GM12873 (cell line): ENCODE data around the gene MARK4.

Source experiments
- TF ChIP-seq, protein P1 (sequence below): IDR thresholded peaks from 2 replicates; pipeline ENCODE4 v1.5.1; 2012; ENCODE audit warnings: low read depth, mild to moderate bottlenecking, moderate library complexity, low read length, control low read depth; ENCODE audit not compliant: insufficient read depth; ENCODE audit errors: missing control alignments

The MARK4 gene

DNA sequence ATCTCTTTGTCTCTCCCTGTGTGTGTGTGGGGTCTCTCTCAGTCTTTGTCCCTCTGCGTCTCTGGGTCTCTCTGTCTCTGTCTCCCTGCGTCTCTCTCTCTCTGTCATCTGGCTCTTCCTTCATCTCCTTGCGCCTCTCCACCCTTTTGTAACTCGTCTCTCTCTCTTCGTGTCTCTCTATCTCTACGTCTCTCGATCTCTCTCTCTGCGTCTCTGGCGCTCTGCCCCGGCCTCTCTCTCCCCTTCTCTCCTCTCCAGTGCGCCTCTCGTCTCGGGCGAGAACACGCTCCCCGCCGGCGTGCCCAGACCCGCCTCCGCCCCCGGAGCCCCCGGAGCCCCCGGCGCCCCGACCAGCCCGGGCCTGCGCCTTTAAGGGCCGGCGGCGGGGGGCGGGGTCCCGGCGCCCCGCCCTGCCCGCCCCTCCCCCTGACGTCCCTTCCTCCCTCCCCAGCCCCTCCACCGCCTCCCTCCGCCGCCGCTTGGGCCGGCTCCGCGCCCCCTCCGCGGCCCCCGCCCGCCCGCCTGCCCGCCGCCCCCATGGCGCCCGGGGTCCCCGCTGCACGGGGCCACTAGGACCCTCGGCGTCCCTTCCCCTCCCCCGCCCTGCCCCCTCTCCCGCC, at the start of gene MARK4:
Gene MARK4 (plus strand): TSS at position 440 of the 620 bp plus-strand sequence. CDS start 318 bp downstream, outside the sequence.
- TF ChIP-seq, protein P1, sequence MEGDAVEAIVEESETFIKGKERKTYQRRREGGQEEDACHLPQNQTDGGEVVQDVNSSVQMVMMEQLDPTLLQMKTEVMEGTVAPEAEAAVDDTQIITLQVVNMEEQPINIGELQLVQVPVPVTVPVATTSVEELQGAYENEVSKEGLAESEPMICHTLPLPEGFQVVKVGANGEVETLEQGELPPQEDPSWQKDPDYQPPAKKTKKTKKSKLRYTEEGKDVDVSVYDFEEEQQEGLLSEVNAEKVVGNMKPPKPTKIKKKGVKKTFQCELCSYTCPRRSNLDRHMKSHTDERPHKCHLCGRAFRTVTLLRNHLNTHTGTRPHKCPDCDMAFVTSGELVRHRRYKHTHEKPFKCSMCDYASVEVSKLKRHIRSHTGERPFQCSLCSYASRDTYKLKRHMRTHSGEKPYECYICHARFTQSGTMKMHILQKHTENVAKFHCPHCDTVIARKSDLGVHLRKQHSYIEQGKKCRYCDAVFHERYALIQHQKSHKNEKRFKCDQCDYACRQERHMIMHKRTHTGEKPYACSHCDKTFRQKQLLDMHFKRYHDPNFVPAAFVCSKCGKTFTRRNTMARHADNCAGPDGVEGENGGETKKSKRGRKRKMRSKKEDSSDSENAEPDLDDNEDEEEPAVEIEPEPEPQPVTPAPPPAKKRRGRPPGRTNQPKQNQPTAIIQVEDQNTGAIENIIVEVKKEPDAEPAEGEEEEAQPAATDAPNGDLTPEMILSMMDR, result no peak

DNA sequence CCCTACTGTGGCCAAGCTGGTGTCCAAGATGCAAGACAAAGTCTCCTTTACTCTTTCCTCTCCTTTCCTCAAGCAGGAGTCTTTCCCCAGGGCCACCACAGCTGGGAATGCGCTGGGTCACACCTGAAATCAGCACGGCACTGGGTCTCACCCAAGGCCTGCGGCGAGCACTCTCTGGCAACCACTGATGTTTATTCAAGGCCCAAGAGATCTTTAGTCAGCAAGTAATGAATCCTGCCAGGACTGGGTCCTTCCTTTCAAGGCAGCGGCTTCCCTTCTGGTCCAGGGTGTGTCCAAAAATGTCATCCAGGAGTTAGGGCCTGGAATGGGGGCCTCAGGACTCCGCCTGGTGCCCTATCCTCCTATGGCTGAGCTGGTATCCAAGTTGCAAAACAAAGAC, 48.4 kb upstream of the MARK4 start:
- TF ChIP-seq, protein P1, result no peak

DNA sequence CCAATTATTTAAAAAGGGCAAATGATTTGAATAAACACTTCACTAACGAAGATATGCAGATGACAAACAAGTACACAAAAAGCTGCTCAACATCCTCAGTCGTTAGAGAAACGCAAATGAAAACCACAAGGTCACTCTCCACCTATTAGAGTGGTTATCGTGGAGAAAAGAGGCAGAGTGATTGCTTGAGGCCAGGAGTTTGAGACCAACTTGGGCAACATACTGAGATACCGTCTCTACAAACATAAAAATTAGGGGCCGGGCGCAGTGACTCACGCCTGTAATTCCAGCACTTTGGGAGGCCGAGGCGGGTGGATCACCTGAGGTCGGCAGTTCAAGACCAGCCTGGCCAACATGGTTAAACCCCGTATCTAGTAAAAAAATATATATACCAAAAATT, 45.3 kb upstream of the MARK4 start:
- TF ChIP-seq, protein P1, result no peak

DNA sequence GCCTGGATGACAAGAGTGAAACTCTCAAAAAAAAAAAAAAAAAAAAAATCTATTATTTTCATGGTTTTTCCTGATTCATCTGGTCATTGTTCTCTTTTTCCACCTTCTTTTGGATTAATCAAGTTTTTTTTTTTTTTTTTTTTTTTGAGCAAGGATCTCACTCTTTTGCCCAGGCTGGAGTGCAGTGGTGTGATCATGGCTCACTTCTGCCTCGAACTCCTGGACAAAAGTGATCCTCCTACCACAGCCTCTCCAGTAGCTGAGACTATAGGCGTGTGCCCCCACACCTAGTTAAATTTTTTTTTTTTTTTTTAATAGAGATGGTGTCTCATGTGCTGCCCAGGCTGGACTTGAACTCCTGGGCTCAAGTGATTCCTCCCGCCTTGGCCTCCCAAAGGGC, 44.7 kb upstream of the MARK4 start:
- TF ChIP-seq, protein P1, result no peak

DNA sequence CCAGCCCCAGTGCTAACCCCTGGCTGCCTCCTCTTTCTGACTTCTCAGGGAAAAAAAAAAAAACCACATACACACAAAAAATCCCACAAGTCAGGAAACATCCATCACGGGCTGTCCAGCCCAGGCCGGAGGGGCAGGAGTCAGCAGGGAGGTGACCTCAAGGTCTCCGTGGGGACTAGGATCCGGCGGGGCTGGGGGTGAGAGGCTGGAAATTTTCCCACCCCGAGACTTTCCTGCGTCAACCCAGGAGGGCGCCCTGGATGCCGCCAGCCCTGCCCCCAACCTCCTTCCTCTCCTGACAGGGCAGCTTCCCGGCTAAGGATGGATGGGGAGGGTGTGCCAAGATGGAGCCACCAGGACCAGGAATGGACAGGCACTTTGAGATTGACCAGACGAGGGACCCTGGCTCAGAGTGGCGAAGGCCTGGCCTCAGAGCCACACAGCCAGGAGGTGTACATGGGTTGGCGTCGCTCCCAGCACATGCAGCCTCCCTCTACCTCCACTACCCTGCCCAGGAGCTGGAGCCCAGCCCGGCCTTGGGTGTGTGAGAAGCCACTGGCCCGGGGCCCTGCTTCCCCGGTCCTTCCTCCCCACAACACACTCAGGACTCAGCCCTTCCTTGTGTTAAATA, 39.2 kb upstream of the MARK4 start:
- TF ChIP-seq, protein P1, result no peak

DNA sequence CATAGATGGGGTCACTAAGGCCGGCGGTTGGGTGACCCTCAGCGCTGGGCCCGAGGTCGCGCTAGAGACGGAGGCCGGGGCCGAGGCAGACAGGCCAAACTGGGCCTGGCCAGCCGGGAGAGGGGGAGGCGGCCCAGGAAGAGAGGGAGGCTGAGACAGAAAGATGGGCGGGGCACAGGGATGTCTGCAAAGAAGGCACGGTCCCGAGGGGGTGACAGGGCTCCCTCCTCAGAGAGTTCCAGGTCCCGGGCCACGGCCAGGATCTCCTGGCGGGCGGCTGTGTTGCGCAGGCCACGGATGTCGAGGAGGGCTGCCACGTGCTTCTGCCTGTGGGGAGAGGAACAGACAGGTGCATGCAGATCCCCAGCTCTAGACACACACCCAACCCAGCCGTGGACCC, 38.0 kb upstream of the MARK4 start:
- TF ChIP-seq, protein P1, result no peak

DNA sequence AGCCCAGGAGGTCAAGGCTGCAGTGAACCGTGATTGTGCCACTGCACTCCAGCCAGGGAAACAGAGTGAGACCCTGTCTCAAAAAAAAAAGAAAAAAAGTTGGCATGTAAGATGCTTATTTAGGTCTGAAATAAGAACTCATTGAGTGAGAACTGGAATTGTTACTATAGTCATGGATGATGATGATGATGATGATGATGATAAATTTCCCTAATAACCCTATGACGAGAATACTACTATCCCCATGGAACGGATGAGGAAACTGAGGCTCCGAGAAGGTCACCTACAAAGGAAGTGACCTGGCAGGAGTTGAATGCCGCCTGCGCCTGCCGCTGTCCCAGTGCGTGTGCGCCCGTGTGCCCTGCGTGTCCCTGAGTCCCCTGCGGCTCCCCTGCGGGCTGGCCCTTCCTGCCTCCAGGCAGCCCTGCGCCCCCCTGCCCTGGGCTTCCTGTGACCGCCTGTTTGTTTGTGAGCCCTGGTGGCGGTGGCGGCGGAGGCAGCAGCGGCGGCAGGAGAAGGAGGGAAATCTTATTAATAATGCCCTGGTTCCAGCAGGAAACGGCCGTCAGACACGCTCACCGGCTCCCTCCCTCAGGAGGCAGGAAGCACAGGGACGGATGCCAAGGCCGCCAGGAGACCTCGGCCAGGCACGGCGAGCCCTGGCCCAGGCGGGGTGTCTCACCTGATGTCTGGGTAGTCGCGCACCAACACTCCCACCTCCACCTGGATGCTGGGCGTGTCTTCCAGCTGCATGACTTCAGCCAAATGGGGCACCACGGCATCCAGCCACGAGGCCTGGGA, 35.5 kb upstream of the MARK4 start:
- TF ChIP-seq, protein P1, result no peak
